Measurements from ENCODE around the gene ZNF678. TPM values are rescaled to one million over a fixed set of nuclear protein-coding genes. Genes with fewer than 3 reads are reported as not detected.
"Not testable (repeated sequence)": the region's sequence is repeated elsewhere in the genome, so short reads cannot be mapped to it uniquely, and the experiment has no call there.

Gene ZNF678
- polyA plus RNA-seq, 3 donors: 1.5 to 1.9 (median 1.7) TPM

DNA sequence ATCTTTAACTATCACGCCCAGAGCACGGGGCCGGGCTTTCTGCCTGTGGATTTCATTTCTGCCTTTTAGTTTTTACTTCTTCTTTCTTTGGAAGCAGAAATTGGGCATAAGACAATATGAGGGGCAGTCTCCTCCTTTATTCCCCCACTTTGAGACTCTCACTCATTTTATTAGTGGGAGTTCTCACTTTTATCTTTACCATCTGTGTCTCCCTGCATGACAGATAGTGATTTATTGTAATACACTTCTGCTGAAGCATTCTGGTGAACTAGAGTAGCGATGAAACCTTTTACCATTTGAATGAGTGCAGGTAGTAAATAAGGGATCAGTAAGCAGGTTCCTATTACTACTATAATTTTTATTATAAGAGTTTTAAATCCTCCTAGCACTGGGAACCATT lies 26.4 kb downstream of the ZNF678 start:
- peaks cover 54 to 84% of the 10 kb centered on the region in 2 donors for H3K9me3 ChIP-seq (replicated peaks in 1 of 2; ENCODE audit: control insufficient read depth in 1 of 2, insufficient read depth in 1 of 2, low read length in 2 of 2)
- intact Hi-C loops (cut with micrococcal nuclease); H3K27me3 Mint-ChIP-seq (ENCODE audit: low read depth in 3 of 3); H3K4me3 ChIP-seq (replicated peaks in 1 of 3; ENCODE audit: low read depth in 2 of 3, low read length in 3 of 3); DNase-seq; H2AFZ ChIP-seq (ENCODE audit: insufficient read depth, low read depth, low read length, poor library complexity, severe bottlenecking); H3K4me2 ChIP-seq (replicated peaks; ENCODE audit: extremely low read depth, low read length, poor library complexity, severe bottlenecking); H3K27ac Mint-ChIP-seq; H3K4me1 Mint-ChIP-seq; H3K79me2 ChIP-seq (ENCODE audit: insufficient read depth, low read length); H3K9ac ChIP-seq (ENCODE audit: insufficient read depth, low read length, poor library complexity, severe bottlenecking); H3K4me1 ChIP-seq (ENCODE audit: control insufficient read depth in 1 of 2, insufficient read depth in 2 of 2, low read length in 2 of 2); H3K27ac ChIP-seq (ENCODE audit: low read depth in 1 of 2, low read length in 2 of 2); H3K4me3 Mint-ChIP-seq; H3K27me3 ChIP-seq (ENCODE audit: control insufficient read depth in 2 of 2, insufficient read depth in 2 of 2, low read length in 2 of 2); H4K20me1 ChIP-seq (ENCODE audit: insufficient read depth, low read length): not testable (repeated sequence)
- H3K36me3 ChIP-seq (replicated peaks in 1 of 2; ENCODE audit: control insufficient read depth in 1 of 2, insufficient read depth in 2 of 2, low read length in 2 of 2): peaks cover 0 to 15% of the 10 kb centered on the region in 2 donors
- no CpG with 5 or more reads among the region's 4 CpGs for WGBS (ENCODE audit: insufficient coverage)
- Mint-ChIP-seq H3K9me3 (peaks cover 31 to 79% (median 69%) of the 10 kb centered on the region in 7 donors), H3K36me3 (peaks cover 36 to 55% of the 10 kb centered on the region in 2 donors)

GRCh38 chr1:227596222-227596621 lies 32.9 kb downstream of the ZNF678 start:
- H3K27me3 ChIP-seq (ENCODE audit: control insufficient read depth in 2 of 2, insufficient read depth in 2 of 2, low read length in 2 of 2); H3K27ac ChIP-seq (ENCODE audit: low read depth in 1 of 2, low read length in 2 of 2); intact Hi-C loops (cut with micrococcal nuclease); H3K9ac ChIP-seq (ENCODE audit: insufficient read depth, low read length, poor library complexity, severe bottlenecking); H4K20me1 ChIP-seq (ENCODE audit: insufficient read depth, low read length); H3K4me2 ChIP-seq (replicated peaks; ENCODE audit: extremely low read depth, low read length, poor library complexity, severe bottlenecking); H3K4me1 Mint-ChIP-seq; H3K4me1 ChIP-seq (ENCODE audit: control insufficient read depth in 1 of 2, insufficient read depth in 2 of 2, low read length in 2 of 2); H3K27ac Mint-ChIP-seq; H3K79me2 ChIP-seq (ENCODE audit: insufficient read depth, low read length); H2AFZ ChIP-seq (ENCODE audit: insufficient read depth, low read depth, low read length, poor library complexity, severe bottlenecking); DNase-seq; H3K4me3 Mint-ChIP-seq; H3K27me3 Mint-ChIP-seq (ENCODE audit: low read depth in 3 of 3): not testable (repeated sequence)
- WGBS (ENCODE audit: insufficient coverage): no CpG with 5 or more reads among the region's 6 CpGs
- Mint-ChIP-seq H3K9me3 (peaks cover 45 to 82% (median 67%) of the 10 kb centered on the region in 7 donors), H3K36me3 (peaks cover 29 to 41% of the 10 kb centered on the region in 2 donors)
- Histone ChIP-seq H3K4me3 (replicated peaks in 1 of 3; ENCODE audit: low read depth in 2 of 3, low read length in 3 of 3) (peak overlapping the region in 1 of 3 experiments; percentile 5), H3K9me3 (replicated peaks in 1 of 2; ENCODE audit: control insufficient read depth in 1 of 2, insufficient read depth in 1 of 2, low read length in 2 of 2) (peaks cover 46 to 85% of the 10 kb centered on the region in 2 donors), H3K36me3 (replicated peaks in 1 of 2; ENCODE audit: control insufficient read depth in 1 of 2, insufficient read depth in 2 of 2, low read length in 2 of 2) (peaks cover 0 to 11% of the 10 kb centered on the region in 2 donors)

DNA sequence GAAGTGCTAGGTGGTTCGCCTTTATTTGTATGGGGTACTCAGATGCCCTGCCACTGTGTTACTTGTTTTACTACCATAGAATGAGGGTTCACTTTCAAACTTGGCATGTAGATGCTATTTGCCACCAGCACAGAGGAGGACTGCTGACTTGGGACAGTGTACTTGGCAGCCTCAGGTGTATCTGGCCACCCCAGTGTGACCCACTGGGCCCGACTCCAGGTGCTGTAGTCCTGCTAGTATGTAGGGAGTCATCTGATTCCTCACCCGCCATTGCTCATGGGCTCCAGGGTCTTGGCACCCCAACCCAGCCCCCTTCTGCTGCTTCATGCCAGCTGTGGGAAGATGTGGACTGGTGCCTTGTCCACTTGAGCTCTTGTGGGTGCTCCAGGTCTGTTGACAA lies 40.0 kb downstream of the ZNF678 start:
- no peak for TF ChIP-seq CTCF (IDR thresholded peaks at IDR 0.05)
- 100% methylated on average over 1 of the region's 3 CpGs for WGBS (ENCODE audit: insufficient coverage)
- H3K4me1 ChIP-seq (ENCODE audit: control insufficient read depth in 1 of 2, insufficient read depth in 2 of 2, low read length in 2 of 2): no peaks in the 10 kb centered on the region
- no peak overlapping the region for H3K4me2 ChIP-seq (replicated peaks; ENCODE audit: extremely low read depth, low read length, poor library complexity, severe bottlenecking)
- no peak overlapping the region for H3K4me3 Mint-ChIP-seq
- no peak for DNase-seq
- H3K27ac Mint-ChIP-seq: no peak overlapping the region
- H2AFZ ChIP-seq (ENCODE audit: insufficient read depth, low read depth, low read length, poor library complexity, severe bottlenecking): no peak overlapping the region
- H3K9ac ChIP-seq (ENCODE audit: insufficient read depth, low read length, poor library complexity, severe bottlenecking): no peak overlapping the region
- no peak overlapping the region for H3K4me3 ChIP-seq (replicated peaks in 1 of 3; ENCODE audit: low read depth in 2 of 3, low read length in 3 of 3)
- peaks cover 0 to 19% of the 10 kb centered on the region in 2 donors for H3K36me3 ChIP-seq (replicated peaks in 1 of 2; ENCODE audit: control insufficient read depth in 1 of 2, insufficient read depth in 2 of 2, low read length in 2 of 2)
- intact Hi-C loops (cut with micrococcal nuclease): no loop called here
- H3K36me3 Mint-ChIP-seq: peaks cover 11 to 26% of the 10 kb centered on the region in 2 donors
- H3K79me2 ChIP-seq (ENCODE audit: insufficient read depth, low read length): no peaks in the 10 kb centered on the region
- H4K20me1 ChIP-seq (ENCODE audit: insufficient read depth, low read length): no peaks in the 10 kb centered on the region
- H3K4me1 Mint-ChIP-seq: no peaks in the 10 kb centered on the region
- no peak overlapping the region for H3K27ac ChIP-seq (ENCODE audit: low read depth in 1 of 2, low read length in 2 of 2)
- H3K27me3 ChIP-seq (ENCODE audit: control insufficient read depth in 2 of 2, insufficient read depth in 2 of 2, low read length in 2 of 2): no peaks in the 10 kb centered on the region
- H3K27me3 Mint-ChIP-seq (ENCODE audit: low read depth in 3 of 3): peaks cover 0 to 2% (median 0%) of the 10 kb centered on the region in 3 donors
- H3K9me3 Mint-ChIP-seq: peaks cover 31 to 75% (median 61%) of the 10 kb centered on the region in 7 donors
- peaks cover 42 to 83% of the 10 kb centered on the region in 2 donors for H3K9me3 ChIP-seq (replicated peaks in 1 of 2; ENCODE audit: control insufficient read depth in 1 of 2, insufficient read depth in 1 of 2, low read length in 2 of 2)
